Upper lobe of right lung (tissue), 1 donor: ENCODE results near the gene PABPN1L. TPM values are rescaled to one million over a fixed set of nuclear protein-coding genes. Genes with fewer than 3 reads are reported as not detected.

Experiments used
- ATAC-seq: fragments of 200-7000 bp; cut with Tn5 transposase; one replicate; pipeline ENCODE4 v1.9.1; 2020; ENCODE audit warnings: mild to moderate bottlenecking, moderate library complexity
- DNase-seq: peaks from one replicate; pipeline ENCODE4 v3.0.0-alpha.2; 2020
- H3K27ac ChIP-seq: fragments of 200-600 bp; one replicate; pipeline ENCODE4 v1.8.0; 2022
- H3K27me3 ChIP-seq: fragments of 200-600 bp; one replicate; pipeline ENCODE4 v1.8.0; 2022; ENCODE audit warnings: mild to moderate bottlenecking
- H3K36me3 ChIP-seq: fragments of 200-600 bp; one replicate; pipeline ENCODE4 v1.8.0; 2022
- H3K4me1 ChIP-seq: fragments of 200-600 bp; one replicate; pipeline ENCODE4 v1.8.0; 2022
- H3K4me3 ChIP-seq: fragments of 200-600 bp; one replicate; pipeline ENCODE4 v1.8.0; 2022; ENCODE audit warnings: mild to moderate bottlenecking
- H3K9me3 ChIP-seq: fragments of 200-600 bp; one replicate; pipeline ENCODE4 v1.8.0; 2022
- intact Hi-C: fragments of 100-400 bp; cut with DNase I; formaldehyde crosslinking; loops from one replicate; pipeline ENCODE4 v1.11.0; 2022
- total RNA-seq: library from RNA; stranded (reverse); fragmentation: NEBNext Ultra II Directional; extraction: Animal tissue kit (Norgen Biotek cat#: 25700); gene quantifications from one replicate; pipeline ENCODE4 v1.2.1, GENCODE V29; 2021
- TF ChIP-seq, protein P1 (sequence below): fragments of 200-600 bp; IDR thresholded peaks from one replicate; pipeline ENCODE4 v1.8.0; 2022; ENCODE audit warnings: antibody characterized with exemption
- donor health status: DM: no; HTN: yes; CAD: no; lungs with severe emphysema.

PABPN1L gene
- total RNA-seq, 1 donor from 2014 or later, result not detected

DNA sequence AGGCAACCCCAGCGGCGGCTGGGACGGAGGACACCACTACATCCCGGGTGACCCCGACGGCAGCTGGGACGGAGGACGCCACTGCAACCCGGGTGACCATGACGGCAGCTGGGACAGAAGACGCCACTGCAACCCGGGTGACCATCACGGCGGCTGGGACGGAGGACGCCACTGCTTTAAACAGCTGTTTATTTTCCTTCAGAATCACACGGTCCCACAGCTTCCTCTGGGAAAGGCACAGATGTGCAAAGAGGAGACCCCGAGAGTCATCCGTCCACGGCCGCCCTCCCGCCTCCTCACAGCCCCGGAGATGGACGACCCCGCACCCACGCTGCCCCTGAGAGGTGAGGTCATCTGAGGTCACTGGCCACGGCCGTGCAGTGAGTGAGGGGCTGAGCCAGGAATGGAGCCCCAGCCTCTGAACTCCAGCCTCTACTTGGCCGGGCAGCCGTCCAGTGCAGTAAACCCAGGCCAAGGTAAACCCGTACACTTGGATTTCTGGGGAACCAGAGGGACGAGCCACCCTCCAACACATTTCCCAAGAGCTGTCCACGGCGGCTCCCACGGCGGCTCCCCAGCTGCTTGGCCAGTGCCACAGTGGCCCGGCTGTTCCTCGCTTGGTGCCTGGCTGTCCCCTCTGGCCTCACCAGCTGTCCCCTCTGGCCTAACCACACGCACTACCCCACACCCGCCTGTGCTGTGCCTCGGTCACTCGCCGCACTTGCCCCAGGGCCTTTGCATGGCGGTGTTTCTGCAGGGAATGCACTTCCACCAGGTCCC lies 43.2 kb upstream of the PABPN1L start:
- intact Hi-C loops, result no loop called here
- Histone ChIP-seq H3K27ac (no peak overlapping the region), H3K9me3 (no peaks in the 10 kb centered on the region), H3K4me1 (peaks cover 11% of the 10 kb centered on the region), H3K36me3 (no peaks in the 10 kb centered on the region), H3K27me3 (no peaks in the 10 kb centered on the region), H3K4me3 (no peak overlapping the region)
- ATAC-seq, result no peak
- TF ChIP-seq, protein P1, sequence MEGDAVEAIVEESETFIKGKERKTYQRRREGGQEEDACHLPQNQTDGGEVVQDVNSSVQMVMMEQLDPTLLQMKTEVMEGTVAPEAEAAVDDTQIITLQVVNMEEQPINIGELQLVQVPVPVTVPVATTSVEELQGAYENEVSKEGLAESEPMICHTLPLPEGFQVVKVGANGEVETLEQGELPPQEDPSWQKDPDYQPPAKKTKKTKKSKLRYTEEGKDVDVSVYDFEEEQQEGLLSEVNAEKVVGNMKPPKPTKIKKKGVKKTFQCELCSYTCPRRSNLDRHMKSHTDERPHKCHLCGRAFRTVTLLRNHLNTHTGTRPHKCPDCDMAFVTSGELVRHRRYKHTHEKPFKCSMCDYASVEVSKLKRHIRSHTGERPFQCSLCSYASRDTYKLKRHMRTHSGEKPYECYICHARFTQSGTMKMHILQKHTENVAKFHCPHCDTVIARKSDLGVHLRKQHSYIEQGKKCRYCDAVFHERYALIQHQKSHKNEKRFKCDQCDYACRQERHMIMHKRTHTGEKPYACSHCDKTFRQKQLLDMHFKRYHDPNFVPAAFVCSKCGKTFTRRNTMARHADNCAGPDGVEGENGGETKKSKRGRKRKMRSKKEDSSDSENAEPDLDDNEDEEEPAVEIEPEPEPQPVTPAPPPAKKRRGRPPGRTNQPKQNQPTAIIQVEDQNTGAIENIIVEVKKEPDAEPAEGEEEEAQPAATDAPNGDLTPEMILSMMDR, result no peak
- no peak for DNase-seq

DNA sequence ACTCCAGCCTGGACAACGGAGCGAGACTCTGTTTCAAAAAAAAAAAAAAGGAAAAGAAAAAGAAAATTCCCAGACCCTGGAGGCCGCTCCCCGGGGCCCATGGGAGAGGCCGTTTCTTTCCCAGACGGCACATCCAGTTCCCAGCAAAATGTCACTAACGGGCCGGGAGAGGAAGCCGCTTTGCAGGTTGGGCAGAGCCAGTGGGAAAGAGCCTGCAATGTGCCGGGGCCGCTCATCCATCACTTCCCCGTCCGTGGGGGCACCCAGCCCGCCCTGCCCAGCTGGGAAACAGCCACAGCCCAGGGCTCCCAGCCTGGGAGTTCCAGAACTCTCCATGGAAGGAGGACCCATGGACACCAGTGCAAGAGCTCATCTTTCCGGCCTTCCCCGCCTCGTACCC lies 41.8 kb upstream of the PABPN1L start:
- no peaks in the 10 kb centered on the region for H3K36me3 ChIP-seq
- H3K27me3 ChIP-seq, result no peaks in the 10 kb centered on the region
- H3K4me3 ChIP-seq, result no peak overlapping the region
- no peaks in the 10 kb centered on the region for H3K9me3 ChIP-seq
- peak overlapping the region; percentile 36 for H3K27ac ChIP-seq
- no peak for DNase-seq
- H3K4me1 ChIP-seq, result peaks cover 11% of the 10 kb centered on the region
- TF ChIP-seq, protein P1, result no peak
- intact Hi-C loops, result no loop called here
- no peak for ATAC-seq

DNA sequence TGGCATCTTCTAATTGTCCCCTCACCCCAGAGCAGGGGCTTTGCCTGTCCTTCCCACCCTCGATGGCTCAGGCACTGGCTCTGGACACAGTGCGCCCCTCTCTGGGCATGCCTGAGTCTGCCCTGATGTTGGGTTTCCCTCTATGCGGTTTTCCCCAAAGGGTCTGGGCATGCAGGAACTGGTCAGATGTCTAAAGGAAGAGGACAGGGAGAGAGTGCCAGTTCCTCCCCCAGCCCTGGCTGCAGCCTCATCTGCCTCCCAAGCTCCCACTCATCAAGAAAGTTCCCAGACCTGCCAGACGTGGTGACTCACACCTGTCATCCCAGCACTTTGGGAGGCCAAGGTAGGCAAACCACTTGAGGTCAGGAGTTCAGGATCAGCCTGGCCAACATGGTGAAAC lies 41.3 kb upstream of the PABPN1L start:
- intact Hi-C loops, result no loop called here
- DNase-seq (no peak), ATAC-seq (no peak)
- Histone ChIP-seq H3K36me3 (no peaks in the 10 kb centered on the region), H3K9me3 (no peaks in the 10 kb centered on the region), H3K27ac (no peak overlapping the region), H3K27me3 (no peaks in the 10 kb centered on the region), H3K4me1 (peaks cover 11% of the 10 kb centered on the region), H3K4me3 (no peak overlapping the region)
- TF ChIP-seq, protein P1, result no peak

DNA sequence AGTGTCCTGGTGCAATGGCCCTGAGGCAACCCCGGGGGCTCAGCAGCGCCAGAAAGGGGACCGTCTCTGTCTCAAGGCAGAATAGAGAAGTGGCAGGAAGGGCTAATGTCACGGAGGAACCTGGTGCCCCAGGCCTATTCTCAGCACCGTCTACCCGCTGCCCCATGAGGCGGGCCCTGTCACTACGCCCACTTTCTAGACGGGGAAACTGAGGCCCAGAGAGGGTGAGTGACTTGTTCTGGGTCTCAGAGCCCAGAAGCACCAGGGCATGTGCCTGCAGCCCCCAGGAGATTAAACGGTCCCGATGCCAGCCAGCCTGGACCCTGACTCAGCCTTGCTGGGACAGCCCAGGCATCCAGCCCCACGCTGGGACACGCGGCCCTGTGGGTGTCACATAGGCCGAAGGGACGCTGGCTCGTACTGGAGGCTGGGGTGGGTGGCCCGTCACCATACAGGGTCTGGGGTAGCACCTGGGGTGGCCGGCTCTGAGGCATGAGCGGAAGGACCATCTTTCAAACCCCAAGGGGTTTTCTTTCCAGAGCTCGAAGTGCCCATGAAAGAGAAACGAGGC lies 40.2 kb upstream of the PABPN1L start:
- TF ChIP-seq, protein P1, result no peak
- Histone ChIP-seq H3K4me3 (no peak overlapping the region), H3K4me1 (peaks cover 11% of the 10 kb centered on the region), H3K36me3 (no peaks in the 10 kb centered on the region), H3K27ac (no peak overlapping the region), H3K27me3 (no peaks in the 10 kb centered on the region), H3K9me3 (no peaks in the 10 kb centered on the region)
- ATAC-seq, result no peak
- DNase-seq, result no peak
- intact Hi-C loops, result no loop called here

DNA sequence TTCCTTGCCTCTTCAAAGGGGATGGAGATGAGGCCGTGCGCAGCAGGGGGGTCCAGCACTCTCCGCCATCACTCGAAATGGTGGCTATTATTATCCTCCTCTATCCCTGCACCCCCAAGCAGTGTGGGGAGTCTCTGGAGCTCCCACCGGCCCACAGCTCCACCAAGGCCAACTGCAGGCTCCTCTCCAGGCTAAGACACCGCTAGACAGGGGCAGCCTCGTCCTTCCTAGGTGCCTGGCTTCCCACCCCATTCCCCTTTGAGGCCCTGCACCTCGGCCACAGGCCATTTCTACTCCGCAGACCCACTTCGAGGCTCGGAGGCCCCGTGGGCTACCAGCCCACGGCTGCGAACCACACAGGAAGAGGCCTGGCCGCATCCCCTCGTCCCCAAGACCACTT lies 39.6 kb upstream of the PABPN1L start:
- Histone ChIP-seq H3K4me3 (no peak overlapping the region), H3K4me1 (peaks cover 9% of the 10 kb centered on the region), H3K27me3 (no peaks in the 10 kb centered on the region), H3K36me3 (peaks cover 3% of the 10 kb centered on the region), H3K9me3 (no peaks in the 10 kb centered on the region), H3K27ac (no peak overlapping the region)
- intact Hi-C loops, result no loop called here
- no peak for DNase-seq
- TF ChIP-seq, protein P1, result no peak
- ATAC-seq, result no peak
